NB4 (cell line): Measurements from ENCODE around the gene TDP2.
"Not testable (repeated sequence)": the region's sequence is repeated elsewhere in the genome, so short reads cannot be mapped to it uniquely, and the experiment has no call there.

Experiments used
- DNase-seq: peaks from one replicate; pipeline ENCODE4 v3.0.0; 2010; ENCODE audit warnings: low read depth
- H3K4me3 ChIP-seq: one replicate; pipeline ENCODE4 v1.5.1; 2011; ENCODE audit warnings: mild to moderate bottlenecking, low read depth, low read length, moderate library complexity
- MYC ChIP-seq: IDR thresholded peaks from 2 replicates; pipeline ENCODE4 v1.6.1; 2011; ENCODE audit warnings: low read depth, low read length
- POLR2A ChIP-seq: IDR thresholded peaks from 2 replicates; pipeline ENCODE4 v1.6.1; 2011; ENCODE audit warnings: mild to moderate bottlenecking; ENCODE audit not compliant: insufficient read length; ENCODE audit errors: extremely low read depth
- TF ChIP-seq, protein P1 (sequence below): IDR thresholded peaks from one replicate; pipeline ENCODE4 v1.5.1; 2012; ENCODE audit warnings: low read depth, low read length
- TF ChIP-seq, protein P2 (sequence below): IDR thresholded peaks from 2 replicates; pipeline ENCODE4 v1.6.1; 2011; ENCODE audit warnings: low read depth, low read length

The TDP2 gene

DNA sequence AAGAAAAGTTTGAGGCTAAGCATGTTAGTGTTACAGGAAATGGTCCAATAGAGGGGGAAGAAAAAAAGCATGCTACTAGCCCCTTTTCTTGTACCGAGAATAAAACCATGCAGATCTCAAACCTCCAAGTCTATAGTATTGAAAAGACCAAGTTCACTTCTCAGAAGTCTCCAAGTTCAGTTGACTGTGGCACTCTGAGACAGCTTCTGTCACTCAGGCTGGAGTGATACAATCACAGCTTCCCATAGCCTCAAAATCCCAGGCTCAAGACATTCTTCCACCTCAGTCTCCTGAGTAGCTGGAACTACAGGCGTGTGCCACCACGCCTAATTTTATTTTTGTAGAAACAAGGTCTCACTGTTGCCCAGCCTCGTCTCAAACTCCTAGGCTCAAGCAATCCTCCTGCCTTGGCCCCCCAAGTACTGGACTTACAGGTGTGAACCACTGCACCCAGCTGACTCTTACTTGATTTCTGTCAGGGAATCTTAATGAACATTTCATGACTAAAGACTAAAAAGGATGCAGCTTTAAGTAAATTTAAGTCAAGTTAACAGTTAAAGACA, 36.1 kb upstream of the TDP2 start:
- H3K4me3 ChIP-seq: no peak overlapping the region
- no peak for TF ChIP-seq POLR2A
- TF ChIP-seq, protein P1, sequence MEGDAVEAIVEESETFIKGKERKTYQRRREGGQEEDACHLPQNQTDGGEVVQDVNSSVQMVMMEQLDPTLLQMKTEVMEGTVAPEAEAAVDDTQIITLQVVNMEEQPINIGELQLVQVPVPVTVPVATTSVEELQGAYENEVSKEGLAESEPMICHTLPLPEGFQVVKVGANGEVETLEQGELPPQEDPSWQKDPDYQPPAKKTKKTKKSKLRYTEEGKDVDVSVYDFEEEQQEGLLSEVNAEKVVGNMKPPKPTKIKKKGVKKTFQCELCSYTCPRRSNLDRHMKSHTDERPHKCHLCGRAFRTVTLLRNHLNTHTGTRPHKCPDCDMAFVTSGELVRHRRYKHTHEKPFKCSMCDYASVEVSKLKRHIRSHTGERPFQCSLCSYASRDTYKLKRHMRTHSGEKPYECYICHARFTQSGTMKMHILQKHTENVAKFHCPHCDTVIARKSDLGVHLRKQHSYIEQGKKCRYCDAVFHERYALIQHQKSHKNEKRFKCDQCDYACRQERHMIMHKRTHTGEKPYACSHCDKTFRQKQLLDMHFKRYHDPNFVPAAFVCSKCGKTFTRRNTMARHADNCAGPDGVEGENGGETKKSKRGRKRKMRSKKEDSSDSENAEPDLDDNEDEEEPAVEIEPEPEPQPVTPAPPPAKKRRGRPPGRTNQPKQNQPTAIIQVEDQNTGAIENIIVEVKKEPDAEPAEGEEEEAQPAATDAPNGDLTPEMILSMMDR: no peak
- no peak for TF ChIP-seq MYC
- TF ChIP-seq, protein P2, sequence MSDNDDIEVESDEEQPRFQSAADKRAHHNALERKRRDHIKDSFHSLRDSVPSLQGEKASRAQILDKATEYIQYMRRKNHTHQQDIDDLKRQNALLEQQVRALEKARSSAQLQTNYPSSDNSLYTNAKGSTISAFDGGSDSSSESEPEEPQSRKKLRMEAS: no peak
- no peak for DNase-seq

DNA sequence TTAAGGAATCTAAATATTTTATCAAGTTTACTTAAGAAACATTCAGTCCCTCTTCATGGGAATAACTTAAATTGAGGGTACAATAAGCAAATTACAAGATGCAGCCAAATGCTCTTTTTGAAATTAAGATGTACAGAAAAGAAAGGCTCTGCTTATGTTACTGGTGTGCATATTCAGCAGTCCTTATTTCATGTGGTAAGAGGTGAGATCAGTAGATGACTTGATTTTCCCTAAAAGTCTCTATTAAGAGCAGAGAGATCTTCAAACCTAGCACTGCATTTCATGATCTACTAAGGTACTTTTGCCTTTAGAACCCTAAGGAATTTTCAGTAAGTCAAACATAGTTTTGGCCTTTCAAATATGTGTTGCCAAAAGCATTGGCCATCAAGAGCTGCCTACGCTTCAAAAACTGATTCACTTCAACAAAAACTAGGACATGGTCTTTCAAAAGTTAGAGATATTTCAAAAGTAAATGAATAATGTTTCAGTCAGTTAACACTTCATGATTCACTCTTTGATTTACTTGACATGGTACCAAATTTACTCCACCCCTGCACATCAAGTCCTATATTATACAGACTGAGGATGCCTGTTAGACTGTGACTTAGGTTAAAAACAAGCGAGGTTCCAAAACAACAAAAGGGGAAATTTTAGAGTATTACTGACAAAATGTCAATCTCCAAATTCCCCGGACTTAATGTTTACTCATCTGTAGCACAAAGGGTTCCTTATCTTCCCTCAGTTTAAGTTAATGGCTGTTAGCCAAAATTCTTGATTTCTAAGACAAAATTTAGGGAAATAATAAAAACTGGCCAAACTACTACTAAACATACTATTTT, 33.0 kb upstream of the TDP2 start:
- H3K4me3 ChIP-seq: no peak overlapping the region
- TF ChIP-seq, protein P1: no peak
- TF ChIP-seq MYC (no peak), POLR2A (no peak)
- TF ChIP-seq, protein P2: no peak
- DNase-seq: no peak

DNA sequence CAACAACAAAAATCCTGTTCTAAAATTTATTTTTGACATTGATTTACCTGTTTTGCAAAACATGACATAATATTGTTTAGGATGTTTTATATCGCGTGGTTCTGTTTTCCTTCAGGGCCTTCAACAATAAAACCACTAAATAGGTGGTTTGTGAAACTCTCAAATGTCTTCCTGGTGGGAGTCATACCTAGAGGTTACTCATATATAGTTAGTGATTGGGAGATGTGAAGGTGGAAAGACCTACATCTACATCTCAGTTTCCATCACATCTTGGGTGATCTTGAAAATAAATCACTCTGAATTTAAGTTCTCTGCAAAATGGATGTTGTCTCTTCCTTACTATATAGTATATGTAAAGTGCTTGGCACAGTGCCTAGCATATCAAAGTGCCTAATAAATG, 29.4 kb upstream of the TDP2 start:
- H3K4me3 ChIP-seq: no peak overlapping the region
- TF ChIP-seq, protein P1: no peak
- TF ChIP-seq MYC (no peak), POLR2A (no peak)
- TF ChIP-seq, protein P2: no peak
- DNase-seq: no peak

DNA sequence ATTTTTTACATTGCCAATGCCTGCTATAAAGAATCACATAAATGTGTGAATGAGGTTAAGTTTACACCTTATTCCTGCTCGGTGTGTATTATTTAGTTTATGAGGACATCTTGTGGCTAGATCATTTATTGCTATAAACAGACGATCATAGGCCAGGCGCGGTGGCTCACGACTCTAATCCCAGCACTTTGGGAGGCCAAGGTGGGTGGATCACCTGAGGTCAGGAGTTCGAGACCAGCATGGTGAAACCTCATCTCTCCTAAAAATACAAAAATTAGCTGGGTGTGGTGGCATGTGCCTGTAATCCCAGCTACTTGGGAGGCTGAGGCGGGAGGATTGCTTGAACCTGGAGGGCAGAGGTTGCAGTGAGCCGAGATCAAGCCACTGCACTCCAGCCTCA, 28.9 kb upstream of the TDP2 start:
- DNase-seq: peak; percentile 50
- not testable (repeated sequence) for H3K4me3 ChIP-seq

DNA sequence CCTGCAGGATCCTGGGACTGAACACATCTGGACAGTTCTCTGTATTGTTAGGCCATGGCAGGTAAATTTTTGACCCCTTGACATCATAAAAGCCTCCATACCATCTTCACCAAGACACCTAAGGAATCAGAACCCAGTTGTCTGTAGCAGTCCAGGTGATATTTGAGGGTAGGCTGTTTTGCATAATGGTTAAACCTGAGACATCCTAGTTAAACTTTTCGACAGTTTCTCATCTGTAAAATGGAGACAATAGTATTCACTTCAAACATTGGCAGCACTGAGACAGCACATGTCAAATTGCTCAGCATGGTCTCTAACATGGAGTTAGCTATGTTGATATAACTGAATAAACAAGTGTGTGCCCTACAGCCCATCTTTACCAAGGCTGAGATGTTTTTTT, 27.5 kb upstream of the TDP2 start:
- H3K4me3 ChIP-seq: no peak overlapping the region
- TF ChIP-seq, protein P2: no peak
- TF ChIP-seq POLR2A (no peak), MYC (no peak)
- TF ChIP-seq, protein P1: no peak
- DNase-seq: no peak

DNA sequence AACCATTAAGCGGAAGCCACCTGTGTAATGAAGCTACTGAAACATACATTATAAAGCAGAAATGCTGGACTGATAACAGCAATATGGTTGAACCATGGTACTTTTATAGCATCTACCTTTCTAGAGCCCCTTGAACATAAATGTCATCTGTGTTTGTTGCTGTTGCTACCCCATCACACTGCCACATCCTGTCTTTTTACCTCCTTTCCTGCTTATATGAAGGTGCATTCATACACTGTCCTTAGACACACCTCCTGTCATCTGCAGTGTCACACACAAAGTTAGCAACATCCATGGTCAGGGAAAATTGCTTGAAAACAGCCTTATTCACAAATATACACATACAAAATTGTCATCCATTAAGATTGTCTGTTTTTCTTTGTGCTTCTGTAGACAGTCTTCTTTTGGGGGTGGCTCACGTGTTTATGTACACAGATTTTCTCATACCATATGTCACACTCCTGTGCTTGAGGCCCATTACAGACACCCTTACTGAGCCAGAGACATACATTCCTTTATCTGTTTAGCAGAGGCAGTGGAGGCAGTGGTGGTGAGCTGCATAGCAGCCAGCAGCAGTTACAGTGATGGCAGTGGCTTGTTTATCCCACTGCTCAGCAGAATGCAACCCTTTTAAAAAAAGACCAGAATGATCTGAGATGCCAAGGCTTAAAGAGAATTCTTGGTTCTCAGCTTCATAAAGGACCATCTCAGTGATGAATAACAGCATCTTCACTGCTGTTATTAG, 26.3 kb upstream of the TDP2 start:
- no peak overlapping the region for H3K4me3 ChIP-seq
- no peak for DNase-seq
- TF ChIP-seq POLR2A: no peak
- TF ChIP-seq, protein P2: no peak
- no peak for TF ChIP-seq MYC
- TF ChIP-seq, protein P1: no peak
